NCI-H2196 (cell line): Measurements from ENCODE around the gene MANSC1.
A peak's percentile ranks its signal among the peaks of the same experiment; 100 is the strongest.

Experiments
- DNase-seq: peaks from one replicate; lab custom pipeline; 2025; ENCODE audit not compliant: unreplicated experiment; lab: John Stamatoyannopoulos, UW

MANSC1 gene

GRCh38 chr12:12349711-12350665, at the start of gene MANSC1:
MANSC1 (minus strand) TSS chr12:12350242; CDS start chr12:12343314, 6,928 bp downstream.
- peak; percentile 17 for DNase-seq

DNA sequence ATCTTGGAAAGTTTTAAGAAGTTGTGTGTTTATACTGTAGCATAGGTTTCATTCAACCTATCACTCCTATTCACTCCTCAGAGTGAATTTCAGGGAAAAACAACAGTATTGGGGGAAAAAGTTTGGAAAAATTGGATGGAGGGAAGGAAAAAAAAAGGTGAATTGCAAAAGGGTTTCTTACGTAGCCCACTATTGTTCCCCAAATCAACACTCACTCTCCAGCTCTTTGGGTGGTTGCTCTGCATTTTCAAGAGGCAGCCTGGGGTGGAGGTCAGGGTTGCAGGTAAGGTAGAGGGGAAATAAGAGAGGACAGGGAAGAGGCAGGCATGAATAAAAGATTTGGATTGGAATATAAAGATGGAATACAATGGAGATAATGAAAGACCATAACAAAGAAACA, 49.1 kb upstream of the MANSC1 start:
- DNase-seq, result no peak

- DNase-seq, result no peak
Observed at GRCh38 chr12:12398026-12398859, 48.2 kb upstream of the MANSC1 start.

DNA sequence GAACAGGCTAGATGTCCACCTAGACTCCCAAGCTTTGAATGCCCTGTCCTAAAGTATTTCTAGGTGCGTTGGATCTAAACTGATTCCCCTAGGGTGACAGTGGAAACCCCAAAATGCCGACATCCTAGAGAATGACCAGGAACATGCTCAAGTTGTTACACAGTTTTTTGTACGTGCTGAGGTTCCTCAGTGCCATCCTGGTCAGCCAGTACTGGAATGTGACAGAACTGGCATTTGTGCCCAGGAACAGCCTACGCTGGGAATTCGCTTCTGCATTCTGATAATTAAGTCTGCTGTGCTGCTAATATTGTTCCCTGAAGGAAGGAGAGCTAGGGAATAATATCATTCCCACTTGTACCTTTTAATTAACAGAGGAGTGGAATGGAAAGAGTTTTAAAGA, 47.1 kb upstream of the MANSC1 start:
- DNase-seq, result no peak

DNA sequence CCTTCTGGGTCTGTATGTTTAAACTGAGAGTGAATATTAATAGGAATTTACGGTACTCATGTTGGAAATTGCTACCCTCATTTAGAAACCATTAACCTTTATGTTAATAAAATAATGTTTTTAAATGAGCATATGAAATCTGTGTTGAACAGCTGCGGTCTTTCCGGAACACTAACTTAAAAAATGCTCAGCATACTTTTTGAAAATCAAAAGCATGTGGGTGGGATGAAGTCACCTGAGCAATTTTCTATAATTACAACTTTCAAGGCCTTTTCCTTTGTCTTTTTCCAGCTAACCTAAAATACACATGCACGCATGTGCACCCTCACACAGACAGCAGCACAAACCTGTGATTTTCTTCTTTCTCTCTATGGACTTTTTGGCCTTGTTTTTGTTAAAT, 46.7 kb upstream of the MANSC1 start:
- DNase-seq, result no peak

DNA sequence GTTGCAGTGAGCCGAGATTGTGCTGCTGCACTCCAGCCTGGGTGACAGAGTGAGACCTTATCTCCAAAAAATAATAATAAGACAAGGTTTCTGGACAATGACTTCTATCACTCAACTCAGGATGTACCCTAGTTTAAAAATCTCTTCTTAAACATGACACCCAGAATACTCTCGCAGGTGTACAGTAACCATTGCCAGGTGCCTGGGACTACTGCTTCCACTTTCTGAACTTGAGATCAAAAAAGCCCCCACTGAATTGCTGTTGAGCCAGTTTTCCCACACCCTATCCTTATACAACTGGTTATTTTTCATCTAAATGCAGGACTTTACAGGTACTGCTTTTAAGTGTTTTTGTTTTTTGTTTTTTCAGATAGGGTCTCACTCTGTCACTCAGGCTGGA, 43.1 kb upstream of the MANSC1 start:
- no peak for DNase-seq

GRCh38 chr12:12392413-12392812, 42.4 kb upstream of the MANSC1 start:
- DNase-seq, result no peak

- DNase-seq, result no peak
Observed at GRCh38 chr12:12387501-12387900, 37.5 kb upstream of the MANSC1 start.

- DNase-seq, result no peak
Observed at GRCh38 chr12:12384571-12385340, 34.7 kb upstream of the MANSC1 start.

- no peak for DNase-seq
Observed at GRCh38 chr12:12381982-12382381, 31.9 kb upstream of the MANSC1 start.

- DNase-seq, result no peak
Observed at GRCh38 chr12:12380949-12381593, 31.0 kb upstream of the MANSC1 start.

DNA sequence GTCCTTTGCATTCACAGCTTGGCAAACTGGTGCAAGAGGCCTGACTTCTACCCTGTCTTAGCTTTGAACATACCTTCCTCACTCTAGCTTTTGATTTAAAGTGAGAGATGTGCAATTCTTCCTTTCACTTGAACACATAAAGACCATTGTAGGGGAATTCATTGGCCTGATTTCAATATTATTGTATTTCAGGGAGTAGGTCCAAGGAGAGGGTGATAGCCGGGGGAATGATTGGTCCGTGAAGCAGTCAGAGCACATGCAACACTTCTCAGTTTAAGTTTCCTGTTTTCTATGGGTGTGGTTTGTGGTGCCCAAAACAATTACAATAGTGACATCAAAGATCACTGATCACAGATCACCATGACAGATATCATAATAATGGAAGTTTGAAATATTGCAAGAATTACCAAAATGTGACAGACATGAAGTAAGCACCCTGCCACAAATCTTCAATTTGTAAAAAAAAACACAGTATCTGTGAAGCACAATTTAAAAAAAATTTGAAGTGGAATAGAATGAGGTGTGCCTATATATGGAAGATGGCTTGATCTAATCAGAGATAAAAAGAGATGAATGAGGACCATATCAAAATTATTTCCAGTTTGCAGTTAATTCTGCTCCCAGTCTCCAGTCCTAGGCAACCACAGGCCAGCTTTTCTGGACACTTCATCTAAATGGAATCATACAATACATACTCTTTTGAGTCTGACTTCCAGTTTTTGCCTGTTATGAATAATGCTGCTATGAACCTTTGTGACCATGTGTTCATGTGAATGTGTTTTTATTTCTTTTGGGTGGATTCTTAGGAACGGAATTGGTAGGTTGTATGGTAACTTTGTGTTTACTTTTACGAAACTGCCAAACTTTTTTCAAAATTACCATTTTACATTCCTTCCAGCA, 30.0 kb upstream of the MANSC1 start:
- no peak for DNase-seq

- no peak for DNase-seq
Observed at GRCh38 chr12:12378616-12379015, 28.6 kb upstream of the MANSC1 start.

GRCh38 chr12:12376646-12377448, 26.8 kb upstream of the MANSC1 start:
- peak; percentile 62 for DNase-seq

DNA sequence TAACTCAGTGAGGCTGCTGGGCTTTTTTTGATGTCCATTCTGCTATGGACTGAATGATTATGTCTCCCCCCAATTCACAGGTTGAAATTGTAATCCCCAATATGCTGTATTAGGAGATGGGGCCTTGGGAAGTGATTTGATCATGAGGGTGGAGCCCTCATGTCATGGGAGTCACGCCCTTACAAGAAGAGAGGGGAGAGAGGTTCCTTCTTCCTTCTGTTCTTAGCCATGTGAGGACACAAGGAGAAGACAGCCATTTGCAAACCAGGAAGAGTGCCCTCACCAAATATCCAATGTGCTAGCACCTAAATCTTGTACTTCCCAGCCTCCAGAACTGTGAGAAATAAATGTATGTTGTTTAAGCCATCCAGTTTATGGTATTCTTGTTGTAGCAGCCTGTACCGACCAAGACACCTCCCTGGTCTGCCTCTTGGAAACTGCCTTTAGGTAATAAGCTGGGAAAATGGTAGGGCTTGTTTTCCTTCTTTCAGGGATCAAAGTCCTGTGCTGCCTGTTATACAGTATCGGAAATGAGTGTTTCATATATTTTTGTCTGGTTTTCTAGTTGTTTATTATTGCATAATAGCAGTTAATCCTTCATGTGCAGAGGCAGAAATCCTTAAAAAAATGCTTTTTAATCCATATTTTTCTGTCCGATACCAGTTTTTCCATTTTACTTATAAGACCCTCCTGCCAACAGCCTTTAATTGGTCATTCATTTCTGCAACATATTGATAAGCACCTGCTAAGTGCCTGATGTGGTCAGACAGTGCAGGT, 23.1 kb upstream of the MANSC1 start:
- no peak for DNase-seq

- no peak for DNase-seq
Observed at GRCh38 chr12:12367482-12367998, 17.5 kb upstream of the MANSC1 start.

DNA sequence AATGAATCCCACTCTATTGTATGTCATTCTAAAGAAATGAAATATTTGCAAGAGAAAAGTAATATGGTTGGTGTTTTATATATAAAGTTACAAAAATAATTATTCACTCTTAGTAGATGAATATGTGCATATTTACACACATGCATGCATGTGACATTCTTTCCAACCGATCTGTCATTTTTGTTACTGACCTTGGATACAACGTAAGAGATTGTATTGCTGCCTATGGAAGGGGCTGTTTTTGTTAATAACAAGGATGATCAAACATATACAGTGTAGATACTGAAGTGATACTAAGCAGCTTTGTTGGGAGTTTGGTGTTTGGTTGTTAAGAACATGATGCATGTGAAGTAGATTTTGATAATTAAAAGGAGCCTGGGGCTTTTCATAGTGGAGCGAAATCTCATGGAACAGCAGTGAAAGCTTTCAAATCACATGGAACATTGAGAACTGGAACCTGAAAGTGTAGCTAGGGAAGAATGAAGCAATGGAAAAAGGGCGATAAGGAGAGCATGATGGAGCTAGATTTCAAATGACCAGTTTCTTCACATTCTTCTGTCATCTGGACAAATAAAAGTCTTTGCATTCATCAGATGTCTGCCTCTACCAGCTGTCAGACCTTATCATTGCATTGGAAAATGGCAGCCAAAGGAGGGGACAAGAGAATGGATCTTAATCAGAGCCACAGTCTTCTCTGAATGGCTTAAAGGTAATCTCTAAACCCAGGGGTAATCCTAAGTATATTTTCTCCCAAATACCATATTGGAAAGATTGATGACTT, 16.8 kb upstream of the MANSC1 start:
- no peak for DNase-seq
